ENCODE results near the gene NPNT.

The NPNT gene

GRCh38 chr4:105989485-105990242 lies 94.4 kb downstream of the NPNT start:
- no peak overlapping the region for H3K27ac Mint-ChIP-seq (ENCODE audit: low read depth)
- no peaks in the 10 kb centered on the region for H3K4me1 Mint-ChIP-seq
- H3K27me3 Mint-ChIP-seq: no peaks in the 10 kb centered on the region
- no peaks in the 10 kb centered on the region for H3K9me3 Mint-ChIP-seq
- H3K4me3 Mint-ChIP-seq: no peak overlapping the region
- no peak for ATAC-seq (replicated peaks; ENCODE audit: extremely low read depth, poor library complexity, severe bottlenecking)
- H3K36me3 Mint-ChIP-seq (ENCODE audit: insufficient read depth): peaks cover 2% of the 10 kb centered on the region
- no peak for DNase-seq (ENCODE audit: low spot score in 2 of 2)

GRCh38 chr4:105990933-105991332 lies 95.7 kb downstream of the NPNT start:
- H3K27ac Mint-ChIP-seq (ENCODE audit: low read depth): no peak overlapping the region
- H3K4me1 Mint-ChIP-seq: no peaks in the 10 kb centered on the region
- DNase-seq (ENCODE audit: low spot score in 2 of 2) (no peak), ATAC-seq (replicated peaks; ENCODE audit: extremely low read depth, poor library complexity, severe bottlenecking) (no peak)
- no peaks in the 10 kb centered on the region for H3K9me3 Mint-ChIP-seq
- H3K4me3 Mint-ChIP-seq: no peak overlapping the region
- H3K36me3 Mint-ChIP-seq (ENCODE audit: insufficient read depth): no peaks in the 10 kb centered on the region
- no peaks in the 10 kb centered on the region for H3K27me3 Mint-ChIP-seq

DNA sequence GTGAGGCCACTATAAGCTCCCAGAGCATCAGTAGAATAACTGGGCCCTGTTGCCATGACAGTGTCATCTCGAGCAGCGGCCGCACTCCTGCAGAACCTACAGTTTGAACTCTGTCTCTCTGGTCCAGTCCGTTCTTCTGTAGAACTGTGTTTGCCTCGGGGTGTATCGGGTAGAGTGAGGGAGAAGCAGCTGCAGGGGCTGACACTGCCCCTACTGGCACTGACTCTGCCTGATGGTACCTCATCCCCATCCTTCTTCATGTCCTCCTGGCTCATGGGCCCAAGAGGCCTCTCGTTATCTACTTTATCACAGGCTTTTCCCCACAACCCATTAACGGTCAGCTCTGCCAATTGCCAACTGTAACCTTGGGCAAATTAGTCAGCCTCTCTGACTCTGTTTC lies 96.5 kb downstream of the NPNT start:
- Mint-ChIP-seq H3K4me3 (no peak overlapping the region), H3K27ac (ENCODE audit: low read depth) (no peak overlapping the region), H3K36me3 (ENCODE audit: insufficient read depth) (no peaks in the 10 kb centered on the region), H3K4me1 (no peaks in the 10 kb centered on the region), H3K9me3 (no peaks in the 10 kb centered on the region), H3K27me3 (no peaks in the 10 kb centered on the region)
- no peak for DNase-seq (ENCODE audit: low spot score in 2 of 2)
- no peak for ATAC-seq (replicated peaks; ENCODE audit: extremely low read depth, poor library complexity, severe bottlenecking)

DNA sequence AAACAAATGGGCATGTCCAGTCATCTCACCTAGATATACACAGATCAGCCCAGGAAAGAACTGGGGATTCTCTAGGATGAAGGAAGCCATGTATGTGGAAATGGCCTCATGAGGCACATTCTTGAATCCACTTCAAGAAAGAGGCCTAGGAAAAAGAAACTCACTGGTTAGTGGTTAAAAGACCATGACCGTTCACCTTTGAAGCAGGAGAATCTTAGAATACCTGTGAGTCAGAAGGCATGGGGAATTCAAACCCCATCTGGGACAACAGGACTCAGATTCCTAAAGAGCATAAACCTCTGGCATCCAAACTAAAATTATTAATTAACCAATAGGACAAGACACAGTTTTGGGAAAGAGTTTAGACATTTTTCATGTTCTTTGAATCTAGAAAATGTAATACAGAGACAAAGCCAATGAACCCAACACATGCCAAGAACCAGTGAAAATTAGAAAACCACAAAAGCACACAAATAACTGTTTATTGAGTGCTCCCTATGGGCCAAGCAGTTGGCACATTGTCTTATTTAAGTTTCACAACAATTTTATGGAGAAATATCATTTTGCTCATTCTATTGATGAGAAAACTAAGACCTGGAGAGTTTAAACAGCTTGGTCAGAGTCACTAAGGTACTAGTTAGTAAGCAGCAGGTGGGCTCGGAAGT lies 97.5 kb downstream of the NPNT start:
- no peak for ATAC-seq (replicated peaks; ENCODE audit: extremely low read depth, poor library complexity, severe bottlenecking)
- peaks cover 9% of the 10 kb centered on the region for H3K27me3 Mint-ChIP-seq
- no peak for DNase-seq (ENCODE audit: low spot score in 2 of 2)
- H3K4me1 Mint-ChIP-seq: no peaks in the 10 kb centered on the region
- no peak overlapping the region for H3K4me3 Mint-ChIP-seq
- no peaks in the 10 kb centered on the region for H3K36me3 Mint-ChIP-seq (ENCODE audit: insufficient read depth)
- H3K27ac Mint-ChIP-seq (ENCODE audit: low read depth): no peak overlapping the region
- peaks cover 6% of the 10 kb centered on the region for H3K9me3 Mint-ChIP-seq

DNA sequence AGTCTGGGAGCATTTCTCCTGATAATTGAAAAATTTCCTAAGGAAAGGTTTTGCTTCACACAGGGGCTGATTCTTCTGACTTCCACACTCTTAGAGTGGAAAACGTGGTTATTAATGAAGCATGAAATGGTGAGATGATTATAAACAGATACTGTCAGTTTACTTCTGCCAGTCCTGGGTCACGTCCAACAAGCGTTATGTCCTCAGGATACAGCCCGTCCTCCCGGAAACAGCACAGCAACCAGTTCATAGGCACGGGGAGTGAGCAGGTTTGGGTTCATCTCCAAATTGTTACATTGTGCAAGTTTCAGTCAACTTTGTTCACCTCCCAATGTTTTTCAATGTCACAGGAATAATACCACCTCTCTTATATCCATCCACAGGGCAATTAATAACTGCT lies 98.8 kb downstream of the NPNT start:
- ATAC-seq (replicated peaks; ENCODE audit: extremely low read depth, poor library complexity, severe bottlenecking) (no peak), DNase-seq (ENCODE audit: low spot score in 2 of 2) (no peak)
- H3K36me3 Mint-ChIP-seq (ENCODE audit: insufficient read depth): no peaks in the 10 kb centered on the region
- H3K27ac Mint-ChIP-seq (ENCODE audit: low read depth): no peak overlapping the region
- H3K4me1 Mint-ChIP-seq: no peaks in the 10 kb centered on the region
- H3K27me3 Mint-ChIP-seq: peaks cover 10% of the 10 kb centered on the region
- H3K4me3 Mint-ChIP-seq: no peak overlapping the region
- peaks cover 6% of the 10 kb centered on the region for H3K9me3 Mint-ChIP-seq

GRCh38 chr4:105994841-105995501 lies 99.7 kb downstream of the NPNT start:
- no peak for DNase-seq (ENCODE audit: low spot score in 2 of 2)
- Mint-ChIP-seq H3K9me3 (peaks cover 6% of the 10 kb centered on the region), H3K4me1 (no peaks in the 10 kb centered on the region), H3K36me3 (ENCODE audit: insufficient read depth) (no peaks in the 10 kb centered on the region), H3K27me3 (peaks cover 10% of the 10 kb centered on the region), H3K4me3 (no peak overlapping the region), H3K27ac (ENCODE audit: low read depth) (no peak overlapping the region)
- ATAC-seq (replicated peaks; ENCODE audit: extremely low read depth, poor library complexity, severe bottlenecking): no peak

DNA sequence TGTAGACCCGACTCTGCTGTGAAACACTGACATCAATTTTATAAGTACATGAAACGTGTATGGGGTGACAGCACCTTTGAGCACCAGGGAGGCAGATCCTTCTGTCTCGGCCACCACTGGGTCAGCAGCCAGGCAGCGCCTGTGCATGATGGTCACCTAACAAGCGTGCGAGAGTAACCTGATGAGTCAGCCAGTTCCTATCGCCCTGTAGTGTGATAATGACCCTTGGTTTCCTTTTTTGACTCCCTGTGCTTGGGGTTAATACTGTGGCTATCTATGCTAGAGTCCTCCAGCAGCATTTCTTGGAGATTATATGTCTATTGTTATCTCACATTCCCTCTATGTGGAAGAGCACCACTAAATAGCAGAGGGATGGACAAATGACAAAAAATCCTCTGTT lies 101.6 kb downstream of the NPNT start:
- Mint-ChIP-seq H3K27ac (ENCODE audit: low read depth) (no peak overlapping the region), H3K9me3 (peaks cover 6% of the 10 kb centered on the region), H3K36me3 (ENCODE audit: insufficient read depth) (no peaks in the 10 kb centered on the region), H3K27me3 (peaks cover 10% of the 10 kb centered on the region), H3K4me1 (no peaks in the 10 kb centered on the region), H3K4me3 (no peak overlapping the region)
- no peak for ATAC-seq (replicated peaks; ENCODE audit: extremely low read depth, poor library complexity, severe bottlenecking)
- no peak for DNase-seq (ENCODE audit: low spot score in 2 of 2)

DNA sequence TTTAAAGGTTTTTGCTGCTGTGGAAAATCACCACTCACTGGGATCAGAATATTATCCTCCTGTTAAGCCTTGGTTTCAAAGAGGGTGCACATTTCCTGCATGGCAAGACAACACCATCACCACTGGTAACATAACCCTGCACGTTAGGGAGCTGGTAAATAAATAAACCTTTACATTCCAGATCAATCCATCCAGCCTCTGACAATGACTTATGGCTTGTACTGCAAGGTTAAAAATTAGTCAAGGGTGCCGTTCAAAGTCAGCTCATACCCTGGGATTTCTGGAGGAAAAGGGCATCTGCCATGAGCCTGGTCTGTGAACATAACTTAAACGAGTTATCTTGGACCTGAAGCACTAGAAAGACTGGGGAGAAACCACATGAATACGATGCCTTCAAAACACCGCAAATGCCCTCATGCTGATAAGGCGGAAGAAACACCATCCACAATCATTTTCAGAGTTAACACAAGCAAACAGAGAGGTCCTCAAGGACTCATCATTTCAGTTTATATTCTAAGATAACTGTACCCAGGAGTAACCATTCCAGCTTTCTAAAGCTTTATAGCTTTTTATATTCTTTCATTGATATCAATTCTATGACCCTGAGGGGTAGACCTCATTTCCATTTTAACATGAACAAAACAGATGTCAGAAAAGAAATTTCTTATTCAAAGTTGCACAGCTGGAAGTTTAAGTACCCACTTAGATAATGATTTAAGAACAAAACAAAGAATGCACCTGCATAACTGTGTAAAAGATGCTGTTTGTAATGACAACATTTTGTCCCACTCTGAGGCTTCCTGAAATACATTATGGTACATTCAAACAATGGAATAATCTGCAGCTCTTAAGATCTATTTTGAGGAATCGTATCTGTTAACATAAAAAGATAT lies 103.1 kb downstream of the NPNT start:
- Mint-ChIP-seq H3K4me1 (no peaks in the 10 kb centered on the region), H3K27me3 (peaks cover 10% of the 10 kb centered on the region), H3K4me3 (no peak overlapping the region), H3K27ac (ENCODE audit: low read depth) (no peak overlapping the region), H3K36me3 (ENCODE audit: insufficient read depth) (no peaks in the 10 kb centered on the region), H3K9me3 (peaks cover 6% of the 10 kb centered on the region)
- ATAC-seq (replicated peaks; ENCODE audit: extremely low read depth, poor library complexity, severe bottlenecking) (no peak), DNase-seq (ENCODE audit: low spot score in 2 of 2) (no peak)

DNA sequence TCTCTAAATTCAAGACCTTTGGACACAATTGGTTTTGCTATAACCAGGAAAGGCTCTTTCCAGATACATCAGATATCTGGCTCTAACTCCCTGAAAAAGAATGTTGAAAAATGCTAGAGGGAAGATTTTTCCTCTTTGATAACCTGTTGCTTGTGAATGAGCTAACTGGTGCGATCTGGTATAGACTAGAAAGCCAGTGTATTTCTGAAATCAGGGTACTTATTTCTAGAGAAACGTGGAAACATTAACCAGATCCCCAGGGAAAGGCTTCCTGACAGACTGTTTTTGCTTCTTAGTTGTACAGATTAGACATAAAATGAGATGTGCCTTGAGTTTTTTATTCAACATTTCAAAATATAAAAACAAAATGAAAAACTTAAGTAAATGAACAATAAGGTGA lies 107.7 kb downstream of the NPNT start:
- H3K36me3 Mint-ChIP-seq (ENCODE audit: insufficient read depth): no peaks in the 10 kb centered on the region

GRCh38 chr4:106010761-106011160 lies 115.5 kb downstream of the NPNT start:
- H3K4me1 Mint-ChIP-seq: no peaks in the 10 kb centered on the region
- peaks cover 11% of the 10 kb centered on the region for H3K27me3 Mint-ChIP-seq
- peaks cover 19% of the 10 kb centered on the region for H3K9me3 Mint-ChIP-seq
- no peaks in the 10 kb centered on the region for H3K36me3 Mint-ChIP-seq (ENCODE audit: insufficient read depth)
- DNase-seq (ENCODE audit: low spot score in 2 of 2) (no peak), ATAC-seq (replicated peaks; ENCODE audit: extremely low read depth, poor library complexity, severe bottlenecking) (no peak)
- no peak overlapping the region for H3K27ac Mint-ChIP-seq (ENCODE audit: low read depth)
- H3K4me3 Mint-ChIP-seq: no peak overlapping the region

More for the DNA sequence above, 107.7 kb downstream of the NPNT start:
- no peak for ATAC-seq (replicated peaks; ENCODE audit: extremely low read depth, poor library complexity, severe bottlenecking)
- DNase-seq (ENCODE audit: low spot score in 2 of 2): no peak
- H3K4me1 Mint-ChIP-seq: no peaks in the 10 kb centered on the region
- H3K4me3 Mint-ChIP-seq: no peak overlapping the region
- no peaks in the 10 kb centered on the region for H3K27me3 Mint-ChIP-seq
- H3K9me3 Mint-ChIP-seq: no peaks in the 10 kb centered on the region
- H3K27ac Mint-ChIP-seq (ENCODE audit: low read depth): no peak overlapping the region

DNA sequence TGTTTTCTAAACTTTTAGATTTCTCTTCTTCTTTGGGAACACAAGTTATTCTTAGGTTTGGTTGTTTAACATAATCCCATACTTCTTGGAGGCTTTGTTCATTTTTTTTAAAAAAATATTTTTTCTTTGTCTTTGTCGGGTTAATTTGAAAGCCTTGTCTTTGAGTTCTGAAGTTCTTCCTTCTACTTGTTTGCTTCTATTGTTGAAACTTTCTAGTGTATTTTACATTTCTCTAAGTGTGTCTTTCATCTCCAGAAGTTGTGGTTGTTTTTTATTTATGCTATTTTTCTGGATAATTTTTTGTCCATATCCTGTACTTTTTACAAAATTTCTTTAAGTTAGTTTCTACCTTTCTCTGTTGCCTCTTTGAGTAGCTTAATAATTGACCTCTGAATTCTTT lies 116.1 kb downstream of the NPNT start:
- Mint-ChIP-seq H3K27me3 (peaks cover 11% of the 10 kb centered on the region), H3K4me1 (no peaks in the 10 kb centered on the region), H3K27ac (ENCODE audit: low read depth) (no peak overlapping the region), H3K36me3 (ENCODE audit: insufficient read depth) (no peaks in the 10 kb centered on the region), H3K9me3 (peaks cover 19% of the 10 kb centered on the region), H3K4me3 (no peak overlapping the region)
- DNase-seq (ENCODE audit: low spot score in 2 of 2) (no peak), ATAC-seq (replicated peaks; ENCODE audit: extremely low read depth, poor library complexity, severe bottlenecking) (no peak)

DNA sequence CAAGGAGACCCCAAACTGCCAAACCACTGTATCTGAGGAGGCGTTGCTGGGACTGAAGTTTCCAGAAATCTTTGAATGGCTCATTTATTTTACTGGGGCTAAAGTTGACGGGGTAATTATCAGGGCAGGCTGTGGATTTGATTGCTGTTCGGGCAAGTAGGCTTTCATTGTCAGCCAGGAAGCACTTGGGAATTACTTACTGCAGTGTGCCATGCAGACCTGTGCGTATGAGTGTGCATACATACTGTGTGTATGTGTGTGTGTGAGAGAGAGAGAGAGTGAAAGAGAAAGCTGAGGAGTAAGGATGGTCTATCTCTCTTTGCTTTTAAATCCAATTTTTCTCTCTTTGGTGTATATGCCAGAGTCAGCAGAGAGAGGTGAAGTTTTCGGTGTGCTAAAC lies 122.7 kb downstream of the NPNT start:
- ATAC-seq (replicated peaks; ENCODE audit: extremely low read depth, poor library complexity, severe bottlenecking) (no peak), DNase-seq (ENCODE audit: low spot score in 2 of 2) (no peak)
- no peak overlapping the region for H3K27ac Mint-ChIP-seq (ENCODE audit: low read depth)
- peaks cover 11% of the 10 kb centered on the region for H3K27me3 Mint-ChIP-seq
- no peaks in the 10 kb centered on the region for H3K36me3 Mint-ChIP-seq (ENCODE audit: insufficient read depth)
- peaks cover 13% of the 10 kb centered on the region for H3K9me3 Mint-ChIP-seq
- H3K4me3 Mint-ChIP-seq: no peak overlapping the region
- no peaks in the 10 kb centered on the region for H3K4me1 Mint-ChIP-seq

Data from central memory CD8-positive, alpha-beta T cell (primary cell).